K562 (cell line): ENCODE measurements around the gene FOXA3. TPM values are rescaled to one million over a fixed set of nuclear protein-coding genes. Genes with fewer than 3 reads are reported as not detected.
A peak's percentile ranks its signal among the peaks of the same experiment; 100 is the strongest.

Experiments
- BCLAF1 ChIP-seq, 2 experiments: fragments of 450-650 bp in 1 of 2; IDR thresholded peaks; 2 replicates each; pipeline ENCODE4 v1.6.1; 2011 to 2017; ENCODE audit warnings: low read depth in 2 of 2, antibody characterized with exemption in 1 of 2, borderline replicate concordance in 1 of 2, low read length in 1 of 2, mild to moderate bottlenecking in 1 of 2, mixed read lengths in 1 of 2; ENCODE audit not compliant: control insufficient read depth in 1 of 2
- DMBX1 ChIP-seq: fragments of 250-450 bp; sonication (Bioruptor Pico); IDR thresholded peaks from 2 replicates; pipeline ENCODE4 v1.8.0; 2022; ENCODE audit warnings: inconsistent platforms, mild to moderate bottlenecking, moderate library complexity, borderline replicate concordance
- EP400 ChIP-seq: fragments of 450-650 bp; IDR thresholded peaks from 2 replicates; pipeline ENCODE4 v1.6.1; 2017; ENCODE audit warnings: antibody characterized with exemption, mild to moderate bottlenecking, moderate library complexity
- ETV6 ChIP-seq, 3 experiments: fragments of 150-350 bp in 1 of 3; sonication (generic) in 1 of 3; formaldehyde crosslinking in 1 of 3; IDR thresholded peaks; 2 replicates each; pipeline versions ENCODE4 v1.6.1 to v1.8.0; 2014 to 2022; ENCODE audit warnings: borderline replicate concordance in 2 of 3, low read depth in 2 of 3, antibody characterized with exemption in 1 of 3, low read length in 1 of 3, mild to moderate bottlenecking in 1 of 3, missing genetic modification reagents in 1 of 3
- FOSL1 ChIP-seq: fragments of 200-800 bp; sonication (Bioruptor generic); conservative IDR thresholded peaks from 2 replicates; pipeline ENCODE4 v1.6.1; 2016; ENCODE audit warnings: missing genetic modification characterization, missing compliant biosample characterization
- FOXK1 ChIP-seq: sonication (generic); formaldehyde crosslinking; IDR thresholded peaks from 2 replicates; pipeline ENCODE4 v1.8.0; 2022; ENCODE audit warnings: missing genetic modification reagents, mild to moderate bottlenecking, borderline replicate concordance
- JUND ChIP-seq, 2 experiments: IDR thresholded peaks; 2 replicates in 1 of 2; 3 replicates in 1 of 2; pipeline ENCODE4 v1.6.1; 2011; ENCODE audit warnings: borderline replicate concordance in 2 of 2, low read depth in 2 of 2, low read length in 2 of 2, improper control_type of control experiment in 1 of 2, missing biosample characterization in 1 of 2, missing genetic modification characterization in 1 of 2, missing genetic modification reagents in 1 of 2
- KLF1 ChIP-seq: fragments of 450-650 bp; IDR thresholded peaks from 2 replicates; pipeline ENCODE4 v1.6.1; 2016; ENCODE audit warnings: missing genetic modification characterization, missing compliant biosample characterization
- MLX ChIP-seq, 2 experiments: fragments of 450-650 bp in 1 of 2; sonication (generic) in 1 of 2; formaldehyde crosslinking; conservative IDR thresholded peaks; 2 replicates each; pipeline versions ENCODE4 v1.4.0 to v1.8.1; 2020 to 2022; ENCODE audit warnings: mild to moderate bottlenecking in 1 of 2, missing genetic modification reagents in 1 of 2
- NCOA1 ChIP-seq: fragments of 450-650 bp; IDR thresholded peaks from 2 replicates; pipeline ENCODE4 v1.6.1; 2016; ENCODE audit warnings: low read depth
- NONO ChIP-seq, 2 experiments: fragments of 200-400 bp in 1 of 2; fragments of 450-650 bp in 1 of 2; formaldehyde crosslinking in 1 of 2; IDR thresholded peaks; 2 replicates each; pipeline ENCODE4 v1.6.1; 2017; ENCODE audit warnings: low read depth in 2 of 2, mild to moderate bottlenecking in 2 of 2, moderate library complexity in 2 of 2, low read length in 1 of 2
- SMC3 ChIP-seq: conservative IDR thresholded peaks from 2 replicates; pipeline ENCODE4 v1.6.1; 2011; ENCODE audit warnings: low read depth, low read length, improper control_type of control experiment; ENCODE audit not compliant: insufficient read depth
- TRIM24 ChIP-seq, 2 experiments: fragments of 450-650 bp; IDR thresholded peaks; 2 replicates each; pipeline ENCODE4 v1.6.1; 2016
- XRCC4 ChIP-seq: IDR thresholded peaks from one replicate; pipeline ENCODE4 v1.6.1; 2011; ENCODE audit not compliant: insufficient read depth, insufficient read length; ENCODE audit errors: extremely low read depth
- ZBTB7A ChIP-seq: IDR thresholded peaks from 2 replicates; pipeline ENCODE4 v1.6.1; 2011; ENCODE audit warnings: low read depth, mild to moderate bottlenecking, low read length, moderate library complexity, borderline replicate concordance; ENCODE audit not compliant: control insufficient read depth
- ZFP36 ChIP-seq: fragments of 150-350 bp; IDR thresholded peaks from 2 replicates; pipeline ENCODE4 v1.6.1; 2018; ENCODE audit warnings: low read length, low read depth; ENCODE audit not compliant: partially characterized antibody
- ZKSCAN3 ChIP-seq: fragments of 250-450 bp; sonication (Bioruptor Pico); IDR thresholded peaks from 2 replicates; pipeline ENCODE4 v1.4.0; 2020
- polyA plus RNA-seq, 8 experiments: library from polyadenylated mRNA; depleted of rRNA in 4 of 8; stranded (reverse) in 5 of 8; unstranded in 3 of 8; fragments of >200 nt; fragmentation: Nextera tagmentation in 2 of 8; fragmentation: Illumina TruSeq in 1 of 8; extraction: Ambion mirVana in 2 of 8; extraction: Trizol in 1 of 8; gene quantifications; 2 replicates each; pipeline versions ENCODE4 v1.2.1 to v1.2.3, GENCODE V29; 2011 to 2014; ENCODE audit warnings: inconsistent platforms in 1 of 8, missing spikeins in 1 of 8
- total RNA-seq, 7 experiments: library from RNA; depleted of rRNA in 6 of 7; stranded (reverse); fragments of >200 nt in 6 of 7; fragmentation: Illumina TruSeq in 2 of 7; extraction: Trizol in 2 of 7; gene quantifications; 2 replicates each; pipeline versions ENCODE4 v1.2.1 to v1.2.3, GENCODE V29; 2011 to 2021; ENCODE audit warnings: low replicate concordance in 1 of 7
- TF ChIP-seq, protein P1 (sequence below), 2 experiments: IDR thresholded peaks; 2 replicates each; pipeline ENCODE4 v1.6.1; 2012; ENCODE audit warnings: improper control_type of control experiment in 2 of 2, low read depth in 2 of 2, low read length in 2 of 2, borderline replicate concordance in 1 of 2

Gene FOXA3
- total and polyA plus RNA-seq, 9 of the 15 experiments (the other 6 are each of a cell fraction or from before 2014, with no cell fraction given) = 1.3 to 15.5 (median 4.7) TPM

DNA sequence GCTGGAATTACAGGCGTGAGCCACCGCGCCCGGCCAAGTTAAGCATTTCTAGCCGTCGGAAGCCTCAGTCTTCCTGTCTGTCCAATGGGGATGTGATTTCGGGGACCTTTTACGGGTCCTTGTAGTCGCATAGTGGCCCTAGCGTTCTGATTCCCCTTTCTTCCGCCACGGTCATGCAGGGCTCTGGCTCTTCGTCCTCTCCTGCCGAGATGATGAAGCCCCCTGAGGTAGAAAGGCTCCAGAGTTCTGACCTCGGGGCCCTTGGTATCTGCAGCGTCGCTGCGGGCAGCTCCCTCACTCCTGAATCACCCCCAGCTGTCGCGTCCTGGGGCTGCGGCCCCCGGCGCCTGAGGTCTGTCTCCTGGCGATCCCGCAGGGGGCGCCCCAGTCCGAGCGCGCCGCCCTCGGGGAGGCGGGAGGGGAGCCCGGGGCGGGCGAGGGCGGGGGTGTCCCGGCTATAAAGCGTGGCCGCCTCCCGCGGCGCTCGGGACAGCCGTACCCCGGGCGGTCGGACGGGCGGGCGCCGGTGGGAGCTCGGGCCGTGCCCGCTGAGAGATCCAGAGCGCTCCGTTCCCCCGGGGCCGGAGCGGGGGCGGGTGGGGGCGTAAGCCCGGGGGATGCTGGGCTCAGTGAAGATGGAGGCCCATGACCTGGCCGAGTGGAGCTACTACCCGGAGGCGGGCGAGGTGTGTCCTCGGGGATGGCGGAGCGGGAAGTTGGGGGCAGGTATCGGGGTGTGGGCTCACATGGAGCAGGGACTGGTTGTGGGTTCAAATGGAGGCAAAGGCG is at the start of gene FOXA3 (continued):
- TF ChIP-seq MLX (CRISPR knock-in tag; conservative IDR thresholded peaks at IDR 0.05) = no peak
- TF ChIP-seq FOSL1 = peak; percentile 59
- peak in 1 of 2 experiments; percentile 75; a peak in 3 of 4 replicates for TF ChIP-seq TRIM24 (IDR thresholded peaks at IDR 0.05)
- TF ChIP-seq NONO (IDR thresholded peaks at IDR 0.05; ENCODE audit: low read depth in 2 of 2, low read length in 1 of 2) = peak in 1 of 2 experiments; percentile 66; a peak in 2 of 4 replicates
- no peak for TF ChIP-seq ZKSCAN3
- TF ChIP-seq KLF1 (tag) = no peak
- TF ChIP-seq, protein P1, sequence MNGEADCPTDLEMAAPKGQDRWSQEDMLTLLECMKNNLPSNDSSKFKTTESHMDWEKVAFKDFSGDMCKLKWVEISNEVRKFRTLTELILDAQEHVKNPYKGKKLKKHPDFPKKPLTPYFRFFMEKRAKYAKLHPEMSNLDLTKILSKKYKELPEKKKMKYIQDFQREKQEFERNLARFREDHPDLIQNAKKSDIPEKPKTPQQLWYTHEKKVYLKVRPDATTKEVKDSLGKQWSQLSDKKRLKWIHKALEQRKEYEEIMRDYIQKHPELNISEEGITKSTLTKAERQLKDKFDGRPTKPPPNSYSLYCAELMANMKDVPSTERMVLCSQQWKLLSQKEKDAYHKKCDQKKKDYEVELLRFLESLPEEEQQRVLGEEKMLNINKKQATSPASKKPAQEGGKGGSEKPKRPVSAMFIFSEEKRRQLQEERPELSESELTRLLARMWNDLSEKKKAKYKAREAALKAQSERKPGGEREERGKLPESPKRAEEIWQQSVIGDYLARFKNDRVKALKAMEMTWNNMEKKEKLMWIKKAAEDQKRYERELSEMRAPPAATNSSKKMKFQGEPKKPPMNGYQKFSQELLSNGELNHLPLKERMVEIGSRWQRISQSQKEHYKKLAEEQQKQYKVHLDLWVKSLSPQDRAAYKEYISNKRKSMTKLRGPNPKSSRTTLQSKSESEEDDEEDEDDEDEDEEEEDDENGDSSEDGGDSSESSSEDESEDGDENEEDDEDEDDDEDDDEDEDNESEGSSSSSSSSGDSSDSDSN (IDR thresholded peaks at IDR 0.05; ENCODE audit: borderline replicate concordance in 1 of 2, low read depth in 2 of 2, low read length in 2 of 2) = peak in 1 of 2 experiments; percentile 48; a peak in 1 of 4 replicates
- TF ChIP-seq SMC3 = peak; percentile 81
- TF ChIP-seq DMBX1 = no peak
- TF ChIP-seq NCOA1 = 0 out of 2 replicates have a peak, but pooled peaks have one; percentile 33
- TF ChIP-seq ZFP36 = peak; percentile 61
- TF ChIP-seq ETV6 (IDR thresholded peaks at IDR 0.05; ENCODE audit: borderline replicate concordance in 1 of 2, low read depth in 2 of 2, low read length in 1 of 2) = no peak
- 0 out of 2 replicates have a peak, but pooled peaks have one; percentile 12 for TF ChIP-seq ETV6 (CRISPR knock-in tag; IDR thresholded peaks at IDR 0.05; ENCODE audit: borderline replicate concordance)
- 0 out of 4 replicates have a peak, but pooled peaks of 1 of the 2 experiments have one; percentile 45 for TF ChIP-seq BCLAF1 (IDR thresholded peaks at IDR 0.05; ENCODE audit: borderline replicate concordance in 1 of 2, control insufficient read depth in 1 of 2, low read depth in 2 of 2, low read length in 1 of 2)
- TF ChIP-seq FOXK1 (CRISPR knock-in tag) = peak; percentile 73; the same call in 1 of the 2 replicates
- peak; percentile 34; the same call in 1 of the 2 replicates for TF ChIP-seq EP400
- peak; percentile 42; the same call in 1 of the 2 replicates for TF ChIP-seq JUND (IDR thresholded peaks at IDR 0.05; ENCODE audit: borderline replicate concordance, low read depth, low read length)
- peak; percentile 16; the same call in 1 of the 3 replicates for TF ChIP-seq JUND (tag; IDR thresholded peaks at IDR 0.05; ENCODE audit: borderline replicate concordance, low read depth, low read length)
- peak; percentile 92 for TF ChIP-seq ZBTB7A
- TF ChIP-seq XRCC4 = no peak
